OCI-LY3 (cell line): Measurements from ENCODE around the gene EMILIN1.

Experiments
- EZH2phosphoT487 ChIP-seq: fragments of 200-600 bp; shearing (Covaris generic); IDR thresholded peaks from 2 replicates; pipeline ENCODE4 v1.6.1; 2018; ENCODE audit warnings: antibody characterized with exemption, mixed run types, low read depth
- TF ChIP-seq, protein P1 (sequence below): fragments of 200-600, 300-600 bp; sonication (generic); IDR thresholded peaks from 2 replicates; pipeline ENCODE4 v1.5.1; 2014; ENCODE audit warnings: antibody characterized with exemption, low read length, low read depth

DNA sequence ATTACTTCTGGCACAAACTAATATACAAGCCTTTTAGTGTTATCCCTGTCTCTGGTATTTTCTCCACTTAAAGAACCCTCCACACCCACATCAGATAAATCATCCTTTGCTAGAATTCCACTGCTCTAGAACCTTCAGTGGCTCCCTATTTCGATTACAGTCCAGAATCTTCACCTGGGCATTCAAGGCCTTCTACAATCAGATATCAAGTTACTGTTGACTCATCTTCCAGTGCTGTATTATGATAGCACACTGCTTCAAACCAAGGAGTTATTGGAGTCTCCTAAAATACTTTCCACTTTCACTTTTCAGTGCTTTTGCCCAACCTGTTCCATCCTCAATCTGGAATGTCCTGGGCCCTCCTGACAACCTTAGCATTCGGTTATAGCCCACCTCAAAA, 37.1 kb downstream of the EMILIN1 start:
- TF ChIP-seq, protein P1, sequence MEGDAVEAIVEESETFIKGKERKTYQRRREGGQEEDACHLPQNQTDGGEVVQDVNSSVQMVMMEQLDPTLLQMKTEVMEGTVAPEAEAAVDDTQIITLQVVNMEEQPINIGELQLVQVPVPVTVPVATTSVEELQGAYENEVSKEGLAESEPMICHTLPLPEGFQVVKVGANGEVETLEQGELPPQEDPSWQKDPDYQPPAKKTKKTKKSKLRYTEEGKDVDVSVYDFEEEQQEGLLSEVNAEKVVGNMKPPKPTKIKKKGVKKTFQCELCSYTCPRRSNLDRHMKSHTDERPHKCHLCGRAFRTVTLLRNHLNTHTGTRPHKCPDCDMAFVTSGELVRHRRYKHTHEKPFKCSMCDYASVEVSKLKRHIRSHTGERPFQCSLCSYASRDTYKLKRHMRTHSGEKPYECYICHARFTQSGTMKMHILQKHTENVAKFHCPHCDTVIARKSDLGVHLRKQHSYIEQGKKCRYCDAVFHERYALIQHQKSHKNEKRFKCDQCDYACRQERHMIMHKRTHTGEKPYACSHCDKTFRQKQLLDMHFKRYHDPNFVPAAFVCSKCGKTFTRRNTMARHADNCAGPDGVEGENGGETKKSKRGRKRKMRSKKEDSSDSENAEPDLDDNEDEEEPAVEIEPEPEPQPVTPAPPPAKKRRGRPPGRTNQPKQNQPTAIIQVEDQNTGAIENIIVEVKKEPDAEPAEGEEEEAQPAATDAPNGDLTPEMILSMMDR: no peak
- no peak for TF ChIP-seq EZH2phosphoT487
